ENCODE measurements around the gene TMC5. TPM values are rescaled to one million over a fixed set of nuclear protein-coding genes. Genes with fewer than 3 reads are reported as not detected.

TMC5 gene
- total RNA-seq, 1 experiment from 2014 or later: 15.7 TPM

DNA sequence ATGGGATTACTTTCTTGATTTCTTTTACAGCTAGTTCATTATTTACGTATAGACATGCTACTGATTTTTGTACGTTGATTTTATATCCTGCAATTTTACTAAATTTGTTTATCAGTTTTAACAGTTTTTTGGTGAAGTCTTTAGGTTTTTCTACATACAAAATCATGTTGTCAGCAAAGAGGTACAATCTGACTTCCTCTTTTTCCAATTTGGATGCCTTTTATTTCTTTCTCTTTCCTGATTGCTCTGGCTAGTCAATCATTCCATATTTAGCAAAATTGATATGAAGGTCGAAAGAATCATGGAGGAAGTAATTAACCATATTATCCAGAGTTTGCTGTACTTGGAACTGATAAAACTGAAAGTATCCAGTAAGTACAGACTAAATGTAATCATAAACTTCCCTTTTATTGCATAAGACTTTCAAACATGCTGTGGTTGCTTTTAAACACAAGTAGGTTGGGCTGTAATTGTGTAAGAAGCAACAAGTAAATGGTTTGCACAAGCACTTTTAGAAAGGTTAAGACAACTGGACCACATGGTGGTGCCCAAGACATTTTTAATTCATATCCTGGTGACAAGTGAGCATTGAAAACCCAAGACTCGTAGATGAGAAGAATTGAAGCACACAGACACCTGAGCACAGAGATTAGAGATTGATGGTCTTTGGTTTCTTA lies 95.8 kb downstream of the TMC5 start:
- ATAC-seq: no peak
- Histone ChIP-seq H3K9ac (ENCODE audit: low read length) (no peak overlapping the region), H3K36me3 (ENCODE audit: control insufficient read depth in 1 of 2, insufficient read depth in 2 of 2, low read length in 2 of 2) (peaks cover 24 to 34% of the 10 kb centered on the region in 2 experiments; a peak in 3 of 4 replicates), H3K4me2 (ENCODE audit: low read length) (no peak overlapping the region), H2AFZ (ENCODE audit: low read depth, low read length, poor library complexity, severe bottlenecking) (no peak overlapping the region), H3K4me1 (ENCODE audit: control insufficient read depth in 1 of 2, insufficient read depth in 2 of 2, low read length in 2 of 2) (peaks cover 0 to 8% of the 10 kb centered on the region in 2 experiments; a peak in 3 of 4 replicates), H3K9me3 (ENCODE audit: control insufficient read depth in 1 of 2, insufficient read depth in 1 of 2, low read depth in 1 of 2, low read length in 2 of 2) (no peaks in the 10 kb centered on the region), H4K20me1 (ENCODE audit: insufficient read depth) (no peaks in the 10 kb centered on the region), H3K4me3 (replicated peaks in 1 of 2; ENCODE audit: low read depth in 1 of 2, low read length in 2 of 2) (no peak overlapping the region), H3K27me3 (ENCODE audit: insufficient read depth, low read length) (no peaks in the 10 kb centered on the region), H3K9me2 (ENCODE audit: insufficient read depth) (no peaks in the 10 kb centered on the region), H3K27ac (ENCODE audit: low read depth, low read length) (no peak overlapping the region), H3K79me2 (ENCODE audit: insufficient read depth, low read length) (peaks cover 3% of the 10 kb centered on the region)
- ChIA-PET RAD21 (ENCODE audit: low non-redundant PET in 1 of 2, low total read pairs in 2 of 2, uncharacterized antibody in 2 of 2, unreplicated experiment in 2 of 2) (no interaction called here), CTCF (interaction anchor here (2.2 kb wide), 1 partner anchor 11 kb away, joined by 5 read pairs; no protein-coding TSS in a partner anchor), POLR2A (no interaction called here)
- BruUV-seq (replicated peaks): no TSS peak
- no peak for TF ChIP-seq EZH2 (IDR thresholded peaks at IDR 0.05)
- no peak for TF ChIP-seq SRF (IDR thresholded peaks at IDR 0.05; ENCODE audit: low read depth)
- no peak for TF ChIP-seq YY1 (IDR thresholded peaks at IDR 0.05; ENCODE audit: extremely low read depth, insufficient replicate concordance, low read depth, low read length)
- TF ChIP-seq, protein P1, sequence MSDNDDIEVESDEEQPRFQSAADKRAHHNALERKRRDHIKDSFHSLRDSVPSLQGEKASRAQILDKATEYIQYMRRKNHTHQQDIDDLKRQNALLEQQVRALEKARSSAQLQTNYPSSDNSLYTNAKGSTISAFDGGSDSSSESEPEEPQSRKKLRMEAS (IDR thresholded peaks at IDR 0.05): no peak
- no peak for TF ChIP-seq SP1 (IDR thresholded peaks at IDR 0.05; ENCODE audit: low read depth)
- no peak for TF ChIP-seq FOSL1 (IDR thresholded peaks at IDR 0.05; ENCODE audit: low read depth)
- TF ChIP-seq, protein P2, sequence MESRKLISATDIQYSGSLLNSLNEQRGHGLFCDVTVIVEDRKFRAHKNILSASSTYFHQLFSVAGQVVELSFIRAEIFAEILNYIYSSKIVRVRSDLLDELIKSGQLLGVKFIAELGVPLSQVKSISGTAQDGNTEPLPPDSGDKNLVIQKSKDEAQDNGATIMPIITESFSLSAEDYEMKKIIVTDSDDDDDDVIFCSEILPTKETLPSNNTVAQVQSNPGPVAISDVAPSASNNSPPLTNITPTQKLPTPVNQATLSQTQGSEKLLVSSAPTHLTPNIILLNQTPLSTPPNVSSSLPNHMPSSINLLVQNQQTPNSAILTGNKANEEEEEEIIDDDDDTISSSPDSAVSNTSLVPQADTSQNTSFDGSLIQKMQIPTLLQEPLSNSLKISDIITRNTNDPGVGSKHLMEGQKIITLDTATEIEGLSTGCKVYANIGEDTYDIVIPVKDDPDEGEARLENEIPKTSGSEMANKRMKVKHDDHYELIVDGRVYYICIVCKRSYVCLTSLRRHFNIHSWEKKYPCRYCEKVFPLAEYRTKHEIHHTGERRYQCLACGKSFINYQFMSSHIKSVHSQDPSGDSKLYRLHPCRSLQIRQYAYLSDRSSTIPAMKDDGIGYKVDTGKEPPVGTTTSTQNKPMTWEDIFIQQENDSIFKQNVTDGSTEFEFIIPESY (IDR thresholded peaks at IDR 0.05; ENCODE audit: extremely low read depth, insufficient replicate concordance, low read length): no peak
- TF ChIP-seq SIN3A (IDR thresholded peaks at IDR 0.05; ENCODE audit: low read depth): no peak
- TF ChIP-seq, protein P3, sequence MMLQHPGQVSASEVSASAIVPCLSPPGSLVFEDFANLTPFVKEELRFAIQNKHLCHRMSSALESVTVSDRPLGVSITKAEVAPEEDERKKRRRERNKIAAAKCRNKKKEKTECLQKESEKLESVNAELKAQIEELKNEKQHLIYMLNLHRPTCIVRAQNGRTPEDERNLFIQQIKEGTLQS (IDR thresholded peaks at IDR 0.05): no peak
- no peak for TF ChIP-seq CBX3 (IDR thresholded peaks at IDR 0.05; ENCODE audit: low read depth)
- TF ChIP-seq EZH2phosphoT487 (IDR thresholded peaks at IDR 0.05; ENCODE audit: borderline replicate concordance): no peak
- no peak for TF ChIP-seq EGR1 (IDR thresholded peaks at IDR 0.05; ENCODE audit: low read depth)
- intact Hi-C loops (cut with micrococcal nuclease): no loop called here
- DNase-seq (ENCODE audit: low read depth, low spot score): no peak
